IMR-90 (cell line): ENCODE data around the gene NMNAT1. TPM values are rescaled to one million over a fixed set of nuclear protein-coding genes. Genes with fewer than 3 reads are reported as not detected.
A peak's percentile ranks its signal among the peaks of the same experiment; 100 is the strongest.

ENCODE experiments used
- CHD1 ChIP-seq: IDR thresholded peaks from 2 replicates; pipeline ENCODE4 v1.6.1; 2012; ENCODE audit warnings: low read depth, low read length, improper control_type of control experiment
- FOS ChIP-seq: fragments of 150-350 bp; IDR thresholded peaks from 2 replicates; pipeline ENCODE4 v1.6.1; 2016; ENCODE audit warnings: low read depth, low read length
- RFX5 ChIP-seq: IDR thresholded peaks from 2 replicates; pipeline ENCODE4 v1.8.0; 2012; ENCODE audit warnings: low read depth, mild to moderate bottlenecking, low read length, moderate library complexity
- SMC3 ChIP-seq: fragments of 150-350 bp; IDR thresholded peaks from 2 replicates; pipeline ENCODE4 v1.6.1; 2016; ENCODE audit warnings: low read depth, mild to moderate bottlenecking, antibody characterized with exemption, low read length, moderate library complexity
- polyA plus RNA-seq, 3 experiments: library from polyadenylated mRNA; depleted of rRNA; stranded (reverse); fragments of >200 nt; gene quantifications; 2 replicates each; pipeline ENCODE4 v1.2.3, GENCODE V29; 2012; ENCODE audit warnings: low replicate concordance in 1 of 3
- total RNA-seq: library from RNA; depleted of rRNA; stranded (reverse); fragments of >200 nt; gene quantifications from 2 replicates; pipeline ENCODE4 v1.2.3, GENCODE V29; 2012
- TF ChIP-seq, protein P1 (sequence below): fragments of 150-350 bp; IDR thresholded peaks from 2 replicates; pipeline ENCODE4 v1.6.1; 2017; ENCODE audit warnings: mild to moderate bottlenecking, antibody characterized with exemption, low read length, low read depth

NMNAT1 gene
- total and polyA plus RNA-seq, 2 of the 4 experiments (the other 2 are of a cell fraction), result 9.1 to 11.7 TPM

DNA sequence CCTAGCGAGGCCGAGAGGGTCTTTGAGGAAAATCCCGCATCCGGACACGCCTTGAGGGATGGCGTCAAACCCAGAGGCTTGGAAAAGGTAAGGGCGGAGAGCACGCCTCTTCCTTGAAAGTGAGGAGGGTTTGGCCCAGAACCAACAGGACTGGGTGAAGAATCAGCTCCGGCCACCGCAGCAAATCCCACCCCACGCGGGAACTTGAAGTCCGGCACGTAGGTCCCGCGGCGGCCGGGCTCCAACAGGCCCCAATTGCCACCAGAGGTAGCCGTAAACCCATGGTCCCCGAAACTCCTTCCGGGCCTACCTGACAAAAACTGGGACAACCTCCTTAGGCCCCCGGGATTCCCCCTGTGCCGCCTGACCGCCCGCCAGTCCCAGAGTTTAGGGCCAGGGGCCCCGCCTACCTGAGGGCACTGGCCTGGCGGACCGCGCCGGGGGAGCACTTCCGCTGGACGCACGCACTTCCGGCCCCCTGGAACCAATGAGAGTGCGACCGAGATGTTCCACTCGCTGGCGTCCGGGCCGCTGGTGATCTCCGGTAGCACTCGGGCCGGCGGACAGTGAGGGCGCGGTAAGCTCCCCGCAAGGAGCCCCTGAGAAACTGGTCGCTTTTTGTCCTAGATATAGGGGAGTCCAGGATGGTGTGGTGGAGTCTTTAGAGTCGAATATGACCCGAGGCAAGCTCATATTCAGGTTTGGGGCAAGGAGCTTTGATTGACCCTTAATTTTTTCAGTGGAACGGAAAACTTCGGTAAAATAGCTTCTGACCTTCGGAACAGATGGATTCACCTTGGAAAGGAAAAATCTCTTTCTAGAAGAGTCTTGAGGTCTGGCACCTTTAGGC, at the start of gene NMNAT1, which contains the start of gene LZIC (continued):
- TF ChIP-seq SMC3 (peak; percentile 17; the same call in 1 of the 2 replicates), RFX5 (no peak), CHD1 (0 out of 2 replicates have a peak, but pooled peaks have one; percentile 4), FOS (no peak)
- TF ChIP-seq, protein P1, sequence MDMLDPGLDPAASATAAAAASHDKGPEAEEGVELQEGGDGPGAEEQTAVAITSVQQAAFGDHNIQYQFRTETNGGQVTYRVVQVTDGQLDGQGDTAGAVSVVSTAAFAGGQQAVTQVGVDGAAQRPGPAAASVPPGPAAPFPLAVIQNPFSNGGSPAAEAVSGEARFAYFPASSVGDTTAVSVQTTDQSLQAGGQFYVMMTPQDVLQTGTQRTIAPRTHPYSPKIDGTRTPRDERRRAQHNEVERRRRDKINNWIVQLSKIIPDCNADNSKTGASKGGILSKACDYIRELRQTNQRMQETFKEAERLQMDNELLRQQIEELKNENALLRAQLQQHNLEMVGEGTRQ, result no peak
